GM12878 (cell line): ENCODE measurements around the gene ATP4A. TPM values are rescaled to one million over a fixed set of nuclear protein-coding genes. Genes with fewer than 3 reads are reported as not detected.

Source experiments
- ATAC-seq: fragments of 200-7000 bp; cut with Tn5 transposase; 3 replicates; pipeline ENCODE4 v1.9.1; 2020; ENCODE audit warnings: mild to moderate bottlenecking, moderate library complexity
- BruUV-seq: library from RNA; stranded (reverse); fragments of 400-500 nt; replicated peaks from 2 replicates; lab custom pipeline; 2021; lab: Mats Ljungman, UMichigan
- CTCF ChIA-PET: fragments of 300-600 bp; sonication (Branson Sonifier 250); formaldehyde crosslinking; extraction: SDS; loops from one replicate; lab custom pipeline; 2021; ENCODE audit warnings: inconsistent platforms; lab: Yijun Ruan, JAX
- POLR2A ChIA-PET: fragments of 350-600 bp; formaldehyde crosslinking; extraction: SDS; loops from one replicate; lab custom pipeline; 2021; ENCODE audit warnings: inconsistent platforms; lab: Charles Lee
- RAD21 ChIA-PET: fragments of 300-600 bp; sonication (Branson Sonifier 250); formaldehyde crosslinking; loops from one replicate; lab custom pipeline; 2023; ENCODE audit warnings: antibody characterized with exemption; ENCODE audit not compliant: unreplicated experiment; lab: Charles Lee
- SMC1A ChIA-PET: fragments of 300-600 bp; sonication (Branson Sonifier 250); formaldehyde crosslinking; loops from one replicate; lab custom pipeline; 2023; ENCODE audit not compliant: unreplicated experiment, uncharacterized antibody; lab: Charles Lee
- DNase-seq: peaks from one replicate; pipeline ENCODE4 v3.0.0-alpha.2; 2011; ENCODE audit warnings: low read depth, low spot score
- FAIRE-seq: peaks from 3 replicates; lab custom pipeline; 2011; peaks lifted over from hg19 to GRCh38; lab: Jason Lieb, UNC
- H2AFZ ChIP-seq: 2 replicates; pipeline ENCODE4 v1.6.0; 2011; ENCODE audit warnings: low read depth, low read length, control low read depth; ENCODE audit not compliant: control insufficient read depth
- H3K27ac ChIP-seq: 2 replicates; pipeline ENCODE4 v1.5.1; 2011; ENCODE audit warnings: control low read depth; ENCODE audit not compliant: control insufficient read depth, insufficient read depth
- H3K27me3 ChIP-seq, 2 experiments: replicated peaks in 1 of 2; 2 replicates each; pipeline versions ENCODE4 v1.6.0 to v1.6.1; 2011; ENCODE audit warnings: low read length in 1 of 2; ENCODE audit not compliant: control insufficient read depth in 2 of 2, insufficient read depth in 2 of 2
- H3K36me3 ChIP-seq, 2 experiments: 2 replicates each; pipeline ENCODE4 v1.5.1; 2011; ENCODE audit warnings: low read length in 1 of 2; ENCODE audit not compliant: control insufficient read depth in 2 of 2, insufficient read depth in 2 of 2
- H3K4me1 ChIP-seq: 2 replicates; pipeline ENCODE4 v1.6.1; 2011; ENCODE audit warnings: mild to moderate bottlenecking, low read length, moderate library complexity, mixed read lengths; ENCODE audit not compliant: control insufficient read depth, insufficient read depth
- H3K4me2 ChIP-seq: 2 replicates; pipeline ENCODE4 v1.6.0; 2011; ENCODE audit warnings: control low read depth; ENCODE audit not compliant: control insufficient read depth, insufficient read depth
- H3K4me3 ChIP-seq: fragments of 200-600 bp; sonication (generic); 2 replicates; pipeline ENCODE4 v1.5.1; 2016
- H3K79me2 ChIP-seq: 2 replicates; pipeline ENCODE4 v1.6.0; 2011; ENCODE audit warnings: low read length; ENCODE audit not compliant: control insufficient read depth, insufficient read depth
- H3K9ac ChIP-seq: 2 replicates; pipeline ENCODE4 v1.8.0; 2011; ENCODE audit warnings: low read length, control low read depth, mixed read lengths; ENCODE audit not compliant: control insufficient read depth, insufficient read depth
- H3K9me3 ChIP-seq: replicated peaks from 3 replicates; pipeline ENCODE4 v1.5.1; 2011; ENCODE audit warnings: mild to moderate bottlenecking, low read length; ENCODE audit not compliant: control insufficient read depth, insufficient read depth
- H4K20me1 ChIP-seq: 2 replicates; pipeline ENCODE4 v1.6.0; 2011; ENCODE audit not compliant: control insufficient read depth, insufficient read depth
- CBX3 ChIP-seq: fragments of 200-600 bp; sonication (generic); IDR thresholded peaks from 2 replicates; pipeline ENCODE4 v1.6.1; 2016; ENCODE audit warnings: low read depth, borderline replicate concordance
- HCFC1 ChIP-seq: fragments of 150-350 bp; IDR thresholded peaks from 2 replicates; pipeline ENCODE4 v1.6.1; 2014; ENCODE audit warnings: low read length
- NFIC ChIP-seq: IDR thresholded peaks from 2 replicates; pipeline ENCODE4 v1.6.1; 2012; ENCODE audit warnings: low read depth, mild to moderate bottlenecking, inconsistent platforms, low read length, moderate library complexity
- PML ChIP-seq: IDR thresholded peaks from 2 replicates; pipeline ENCODE4 v1.6.1; 2012; ENCODE audit warnings: low read length, inconsistent platforms
- RAD51 ChIP-seq: fragments of 450-650 bp; IDR thresholded peaks from 2 replicates; pipeline ENCODE4 v1.6.1; 2016; ENCODE audit warnings: moderate library complexity, mild to moderate bottlenecking, inconsistent platforms
- RB1 ChIP-seq: fragments of 450-650 bp; formaldehyde crosslinking; IDR thresholded peaks from 2 replicates; pipeline ENCODE4 v1.6.1; 2017; ENCODE audit warnings: mild to moderate bottlenecking, borderline replicate concordance
- WRNIP1 ChIP-seq: IDR thresholded peaks from 2 replicates; pipeline ENCODE4 v1.6.1; 2011; ENCODE audit warnings: low read depth, low read length, improper control_type of control experiment, borderline replicate concordance
- YY1 ChIP-seq: IDR thresholded peaks from 2 replicates; pipeline ENCODE4 v1.6.1; 2011; ENCODE audit warnings: low read depth, mild to moderate bottlenecking, low read length
- WGBS: methylation state at CpG from one replicate; pipeline ENCODE4 v1.1.6; 2016; ENCODE audit warnings: low lambda C conversion rate; ENCODE audit not compliant: insufficient replicate concordance, insufficient coverage; ENCODE audit errors: missing lambda C conversion rate; 5-methylcytosine and 5-hydroxymethylcytosine counted together
- in situ Hi-C: fragments of 300-500 bp; cut with MboI; formaldehyde crosslinking; loops from 9 replicates; pipeline ENCODE4 v1.14.3; 2018; ENCODE audit warnings: mixed read lengths
- intact Hi-C: fragments of 100-400 bp; cut with micrococcal nuclease; formaldehyde crosslinking; loops from one replicate; pipeline ENCODE4 v1.14.2; 2022; ENCODE audit not compliant: unreplicated experiment
- polyA plus RNA-seq, 11 experiments: library from polyadenylated mRNA; depleted of rRNA in 4 of 11; unstranded in 6 of 11; stranded (reverse) in 5 of 11; fragments of >200 nt; fragmentation: Nextera tagmentation in 4 of 11; fragmentation: Illumina TruSeq in 1 of 11; extraction: Ambion mirVana in 4 of 11; extraction: Trizol in 1 of 11; gene quantifications; 1 replicate in 1 of 11; 2 replicates in 10 of 11; pipeline versions ENCODE4 v1.2.1 to v1.2.3, GENCODE V29; 2011 to 2016; ENCODE audit warnings: inconsistent platforms in 2 of 11, missing spikeins in 2 of 11, low read depth in 1 of 11
- total RNA-seq, 4 experiments: library from RNA; depleted of rRNA in 3 of 4; stranded (reverse); fragments of >200 nt in 3 of 4; fragmentation: Illumina TruSeq in 1 of 4; extraction: Trizol in 1 of 4; gene quantifications; 2 replicates each; pipeline versions ENCODE4 v1.2.1 to v1.2.3, GENCODE V29; 2013 to 2021
- TF ChIP-seq, protein P1 (sequence below): fragments of 450-650 bp; IDR thresholded peaks from 2 replicates; pipeline ENCODE4 v1.6.1; 2016; ENCODE audit warnings: mild to moderate bottlenecking, moderate library complexity, borderline replicate concordance

ATP4A gene
- total and polyA plus RNA-seq, 10 of the 15 experiments (the other 5 are each of a cell fraction or from before 2014, with no cell fraction given): 0.03 to 1.5 (median 0.11) TPM; not detected in 3

- H3K79me2 ChIP-seq: no peaks in the 10 kb centered on the region
- no peak overlapping the region for H2AFZ ChIP-seq
- H3K36me3 ChIP-seq: no peaks in the 10 kb centered on the region
- H4K20me1 ChIP-seq: no peaks in the 10 kb centered on the region
- ATAC-seq (no peak), FAIRE-seq (no peak), DNase-seq (no peak)
- intact Hi-C loops (no loop called here), in situ Hi-C loops (no loop called here)
- H3K4me2 ChIP-seq: no peak overlapping the region
- ChIA-PET CTCF (no interaction called here), POLR2A (interaction anchor here (0.6 kb wide), 1 partner anchor 8 kb away, joined by 3 read pairs; the partner anchor contains the start of gene ATP4A), SMC1A (no interaction called here), RAD21 (interaction anchor here (0.6 kb wide), 1 partner anchor 282 kb away, joined by 3 read pairs; no protein-coding TSS in a partner anchor)
- TF ChIP-seq PML (no peak), YY1 (no peak), WRNIP1 (no peak), CBX3 (no peak), RB1 (no peak), HCFC1 (no peak), NFIC (no peak), RAD51 (no peak)
- TF ChIP-seq, protein P1, sequence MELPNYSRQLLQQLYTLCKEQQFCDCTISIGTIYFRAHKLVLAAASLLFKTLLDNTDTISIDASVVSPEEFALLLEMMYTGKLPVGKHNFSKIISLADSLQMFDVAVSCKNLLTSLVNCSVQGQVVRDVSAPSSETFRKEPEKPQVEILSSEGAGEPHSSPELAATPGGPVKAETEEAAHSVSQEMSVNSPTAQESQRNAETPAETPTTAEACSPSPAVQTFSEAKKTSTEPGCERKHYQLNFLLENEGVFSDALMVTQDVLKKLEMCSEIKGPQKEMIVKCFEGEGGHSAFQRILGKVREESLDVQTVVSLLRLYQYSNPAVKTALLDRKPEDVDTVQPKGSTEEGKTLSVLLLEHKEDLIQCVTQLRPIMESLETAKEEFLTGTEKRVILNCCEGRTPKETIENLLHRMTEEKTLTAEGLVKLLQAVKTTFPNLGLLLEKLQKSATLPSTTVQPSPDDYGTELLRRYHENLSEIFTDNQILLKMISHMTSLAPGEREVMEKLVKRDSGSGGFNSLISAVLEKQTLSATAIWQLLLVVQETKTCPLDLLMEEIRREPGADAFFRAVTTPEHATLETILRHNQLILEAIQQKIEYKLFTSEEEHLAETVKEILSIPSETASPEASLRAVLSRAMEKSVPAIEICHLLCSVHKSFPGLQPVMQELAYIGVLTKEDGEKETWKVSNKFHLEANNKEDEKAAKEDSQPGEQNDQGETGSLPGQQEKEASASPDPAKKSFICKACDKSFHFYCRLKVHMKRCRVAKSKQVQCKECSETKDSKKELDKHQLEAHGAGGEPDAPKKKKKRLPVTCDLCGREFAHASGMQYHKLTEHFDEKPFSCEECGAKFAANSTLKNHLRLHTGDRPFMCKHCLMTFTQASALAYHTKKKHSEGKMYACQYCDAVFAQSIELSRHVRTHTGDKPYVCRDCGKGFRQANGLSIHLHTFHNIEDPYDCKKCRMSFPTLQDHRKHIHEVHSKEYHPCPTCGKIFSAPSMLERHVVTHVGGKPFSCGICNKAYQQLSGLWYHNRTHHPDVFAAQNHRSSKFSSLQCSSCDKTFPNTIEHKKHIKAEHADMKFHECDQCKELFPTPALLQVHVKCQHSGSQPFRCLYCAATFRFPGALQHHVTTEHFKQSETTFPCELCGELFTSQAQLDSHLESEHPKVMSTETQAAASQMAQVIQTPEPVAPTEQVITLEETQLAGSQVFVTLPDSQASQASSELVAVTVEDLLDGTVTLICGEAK: no peak
- H3K27me3 ChIP-seq: peaks cover 2 to 4% of the 10 kb centered on the region in 2 experiments; a peak in 1 of 4 replicates
- H3K4me1 ChIP-seq: no peaks in the 10 kb centered on the region
- no peak overlapping the region for H3K4me3 ChIP-seq
- no TSS peak for BruUV-seq
- peaks cover 4% of the 10 kb centered on the region; the same call in 2 of the 3 replicates for H3K9me3 ChIP-seq
- 13% methylated on average over 1 of the region's 1 CpG for WGBS
- no peak overlapping the region for H3K9ac ChIP-seq
- no peak overlapping the region for H3K27ac ChIP-seq
Observed at GRCh38 chr19:35571406-35571965, 8.0 kb upstream of the ATP4A start.
